GM21526 (cell line): Measurements from ENCODE around the gene TMEM121.
A peak's percentile ranks its signal among the peaks of the same experiment; 100 is the strongest.

Experiments
- ATAC-seq: cut with Tn5 transposase; IDR thresholded peaks from one replicate; pipeline ENCODE4 v1.9.1; 2021; ENCODE audit warnings: moderate library complexity; ENCODE audit not compliant: unreplicated experiment, low FRiP score

The TMEM121 gene

DNA sequence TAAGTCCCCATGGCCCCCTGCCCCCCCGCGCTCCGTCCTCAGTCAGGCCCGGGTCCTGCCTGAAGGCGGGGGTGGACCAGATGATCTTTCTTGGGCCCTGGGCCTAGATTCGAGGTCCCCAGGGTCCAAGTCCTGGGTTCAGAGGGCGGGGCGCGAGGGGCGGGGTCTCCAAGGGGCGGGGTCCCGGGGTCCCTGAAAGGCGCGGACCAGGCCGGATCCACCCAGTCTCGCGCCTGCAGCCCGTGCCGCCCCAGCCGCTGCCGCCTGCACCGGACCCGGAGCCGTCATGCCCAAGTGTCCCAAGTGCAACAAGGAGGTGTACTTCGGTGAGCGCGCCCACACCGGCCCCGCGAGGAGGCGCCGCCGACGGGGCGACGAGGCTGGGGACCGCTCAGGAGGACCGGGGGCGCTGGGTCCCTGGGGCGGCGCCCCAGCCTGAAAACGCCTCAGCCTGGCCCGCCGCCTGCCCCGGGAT, 39.4 kb upstream of the TMEM121 start:
- no peak for ATAC-seq

DNA sequence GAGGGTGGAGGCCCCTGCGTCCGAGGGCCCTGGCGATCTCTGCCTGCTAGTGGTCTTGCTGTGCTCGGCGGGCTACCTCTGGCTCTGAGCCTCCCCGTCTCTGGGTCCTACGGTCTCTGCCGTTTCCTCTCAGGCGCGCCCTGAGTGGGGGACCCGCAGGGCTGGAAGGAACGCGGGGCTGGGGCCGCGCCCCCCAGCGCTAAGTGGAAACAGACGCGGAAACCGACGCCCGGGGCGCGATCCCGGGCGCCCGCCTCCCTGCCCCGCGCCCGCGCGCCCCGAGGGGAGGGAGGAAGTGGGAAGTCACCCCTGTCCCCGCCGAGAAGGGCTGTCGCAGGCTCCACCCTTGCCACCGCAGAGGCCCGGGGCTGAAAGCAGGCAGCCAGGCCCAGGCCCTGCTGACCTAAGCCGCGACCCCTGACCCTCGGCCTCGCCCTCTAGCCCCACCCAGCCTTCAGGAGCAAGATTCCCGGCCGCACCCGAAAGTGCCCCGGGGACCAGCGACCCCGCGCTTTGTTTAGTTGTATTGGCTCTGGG, 38.9 kb upstream of the TMEM121 start:
- no peak for ATAC-seq

DNA sequence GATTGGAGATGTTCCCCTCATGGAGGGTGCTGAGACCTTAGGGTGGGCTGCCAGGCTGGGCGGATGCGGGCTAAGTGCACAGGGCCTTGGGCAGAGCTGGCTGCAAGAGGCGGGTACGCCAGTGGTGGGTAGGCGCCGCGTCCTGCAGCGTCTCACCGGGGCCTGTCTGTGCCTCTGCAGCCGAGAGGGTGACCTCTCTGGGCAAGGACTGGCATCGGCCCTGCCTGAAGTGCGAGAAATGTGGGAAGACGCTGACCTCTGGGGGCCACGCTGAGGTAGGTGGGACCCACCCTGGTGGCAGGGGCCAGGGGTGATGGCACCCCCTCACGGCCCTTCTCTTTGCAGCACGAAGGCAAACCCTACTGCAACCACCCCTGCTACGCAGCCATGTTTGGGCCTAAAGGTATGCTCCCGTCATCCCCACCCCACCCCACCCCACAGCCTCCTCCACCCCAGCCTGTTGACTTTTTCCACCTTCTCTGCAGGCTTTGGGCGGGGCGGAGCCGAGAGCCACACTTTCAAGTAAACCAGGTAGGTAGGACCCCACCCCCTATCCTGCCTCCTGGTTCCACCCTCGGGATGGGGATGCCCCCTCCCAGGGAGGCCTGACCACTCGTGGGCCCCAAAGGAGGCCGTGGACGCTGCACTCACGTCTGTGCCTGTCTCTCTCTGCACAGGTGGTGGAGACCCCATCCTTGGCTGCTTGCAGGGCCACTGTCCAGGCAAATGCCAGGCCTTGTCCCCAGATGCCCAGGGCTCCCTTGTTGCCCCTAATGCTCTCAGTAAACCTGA, 38.2 kb upstream of the TMEM121 start:
- no peak for ATAC-seq

DNA sequence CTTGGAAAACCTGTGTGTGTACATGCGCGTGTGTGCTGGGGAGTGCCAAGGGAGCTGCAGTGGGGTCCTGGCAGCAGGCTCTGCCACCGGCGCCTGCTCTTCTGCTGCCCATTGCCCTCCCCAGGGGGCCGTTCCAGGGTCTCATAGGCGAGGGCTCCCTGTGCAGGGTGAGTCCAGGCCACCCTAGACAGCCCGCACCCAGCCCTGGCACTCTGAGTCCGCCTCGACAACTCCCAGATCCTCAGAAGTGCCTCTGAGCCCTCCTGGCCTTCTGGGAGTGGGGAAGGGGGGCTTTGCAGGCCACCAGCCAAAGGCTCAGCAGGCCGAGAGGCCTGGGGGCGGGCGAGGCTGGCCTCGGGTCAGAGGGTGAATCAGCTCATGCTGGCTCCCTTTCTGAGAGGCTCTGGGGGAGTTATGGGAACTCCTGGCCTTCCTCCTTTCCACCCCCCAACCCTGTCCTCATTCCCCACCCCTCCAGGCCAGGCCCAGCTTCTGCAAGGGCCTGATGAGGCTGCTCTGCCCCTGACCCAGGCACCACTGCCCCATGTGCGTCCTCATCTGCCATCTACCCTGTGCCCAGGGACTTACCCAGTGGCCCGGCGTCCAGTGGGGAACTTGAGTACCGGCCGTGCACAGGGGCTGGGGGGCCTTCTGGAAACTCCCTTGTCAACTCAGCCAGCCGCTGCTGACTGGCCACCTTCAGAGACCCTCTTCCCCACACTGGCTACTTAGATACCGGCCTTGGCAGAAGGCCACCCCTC, 37.4 kb upstream of the TMEM121 start:
- no peak for ATAC-seq

DNA sequence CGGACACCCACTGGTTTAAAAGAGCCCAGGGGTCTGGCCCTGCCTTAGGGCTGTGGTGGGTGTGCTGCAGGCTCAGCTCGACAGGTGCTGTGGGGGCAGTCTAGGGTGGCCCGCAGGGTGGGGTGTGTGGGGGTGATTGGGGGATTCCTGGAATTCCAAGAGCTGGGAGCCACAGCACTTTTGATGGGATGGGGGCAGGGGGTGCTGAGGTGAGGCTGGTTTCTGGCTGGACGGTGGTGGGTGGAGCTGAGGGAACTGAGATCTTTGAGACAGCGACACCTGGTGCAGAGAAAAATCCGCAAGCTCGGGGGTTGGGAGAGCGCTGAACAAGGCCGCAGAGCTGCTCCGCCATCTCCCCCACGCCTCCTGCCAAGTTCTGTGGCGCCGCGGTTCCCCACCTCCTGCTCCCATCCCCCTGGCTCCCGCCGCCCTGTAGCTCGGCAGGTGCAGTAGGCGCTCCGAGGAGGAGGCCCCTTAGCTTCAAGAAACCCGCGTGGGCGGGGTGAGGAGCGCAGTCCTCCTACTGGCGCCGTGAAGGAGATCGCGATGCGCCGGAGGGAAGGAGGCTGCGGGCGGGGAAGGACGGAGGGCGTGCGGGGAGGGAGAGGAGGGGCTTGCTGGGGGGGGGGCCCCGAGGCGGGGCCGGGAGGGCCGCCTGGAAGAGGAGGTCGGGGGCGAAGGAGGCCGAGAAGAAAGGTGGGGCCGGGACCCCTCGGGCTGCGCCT, 36.7 kb upstream of the TMEM121 start:
- no peak for ATAC-seq

DNA sequence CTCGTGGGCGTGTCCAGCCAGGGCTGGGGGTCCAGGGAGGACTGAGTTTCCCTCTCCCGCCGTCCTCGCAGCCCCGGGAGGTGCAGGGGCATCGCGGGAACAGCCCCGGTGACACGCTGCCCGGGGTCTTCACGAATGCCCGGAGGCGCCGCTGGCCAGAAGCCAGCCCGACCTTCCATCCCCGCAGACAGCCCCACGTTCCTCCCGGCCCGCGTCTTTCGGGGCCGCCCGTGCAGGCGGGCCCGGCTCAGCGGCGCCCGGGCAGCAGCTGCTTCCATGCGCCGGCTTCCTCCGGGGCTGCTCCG, 36.2 kb upstream of the TMEM121 start:
- ATAC-seq: peak; percentile 5

DNA sequence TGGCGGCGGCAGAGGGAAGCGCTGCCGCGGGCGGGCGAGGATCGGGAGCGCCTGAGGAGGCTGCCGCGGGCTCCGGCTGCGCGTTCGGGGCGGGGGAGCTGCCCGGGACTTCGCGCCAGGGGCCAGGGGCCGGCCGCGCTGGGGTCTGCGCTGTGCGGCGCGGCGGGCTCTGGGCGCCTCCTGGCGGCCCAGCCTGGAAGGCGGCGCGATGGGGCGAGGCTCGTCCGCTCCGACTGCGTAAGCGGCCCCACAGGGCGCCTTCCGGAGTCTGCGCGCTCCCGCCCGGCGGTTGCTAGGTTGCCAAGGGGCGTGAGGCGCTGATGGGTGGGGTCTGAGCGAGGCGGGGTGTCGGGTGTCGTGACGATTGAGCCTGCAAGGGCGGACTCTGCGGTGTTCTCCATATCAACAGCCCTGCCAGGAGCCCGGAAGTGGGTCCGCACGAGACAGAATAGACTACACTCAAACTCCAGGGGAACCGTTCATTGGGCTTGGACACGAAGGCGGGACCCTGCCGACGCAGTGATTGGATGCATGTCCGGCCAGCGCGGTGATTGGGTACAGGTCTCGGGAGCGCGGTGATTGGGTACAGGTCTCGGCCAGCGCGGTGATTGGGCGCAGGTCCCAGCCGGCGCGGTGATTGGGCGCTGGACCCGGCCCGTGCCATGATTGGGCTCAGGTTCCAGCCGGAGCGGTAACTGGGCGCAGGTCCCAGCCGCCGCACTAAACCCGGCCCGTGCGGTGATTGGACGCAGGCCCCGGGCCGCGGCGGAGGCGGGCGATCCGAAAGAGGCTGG, 35.6 kb upstream of the TMEM121 start, which contains the start of gene TEDC1:
TSS of gene TEDC1 (plus strand) at position 675 of the 794 bp plus-strand sequence. CDS start 130 bp downstream, outside the sequence.
- peak; percentile 64 for ATAC-seq

DNA sequence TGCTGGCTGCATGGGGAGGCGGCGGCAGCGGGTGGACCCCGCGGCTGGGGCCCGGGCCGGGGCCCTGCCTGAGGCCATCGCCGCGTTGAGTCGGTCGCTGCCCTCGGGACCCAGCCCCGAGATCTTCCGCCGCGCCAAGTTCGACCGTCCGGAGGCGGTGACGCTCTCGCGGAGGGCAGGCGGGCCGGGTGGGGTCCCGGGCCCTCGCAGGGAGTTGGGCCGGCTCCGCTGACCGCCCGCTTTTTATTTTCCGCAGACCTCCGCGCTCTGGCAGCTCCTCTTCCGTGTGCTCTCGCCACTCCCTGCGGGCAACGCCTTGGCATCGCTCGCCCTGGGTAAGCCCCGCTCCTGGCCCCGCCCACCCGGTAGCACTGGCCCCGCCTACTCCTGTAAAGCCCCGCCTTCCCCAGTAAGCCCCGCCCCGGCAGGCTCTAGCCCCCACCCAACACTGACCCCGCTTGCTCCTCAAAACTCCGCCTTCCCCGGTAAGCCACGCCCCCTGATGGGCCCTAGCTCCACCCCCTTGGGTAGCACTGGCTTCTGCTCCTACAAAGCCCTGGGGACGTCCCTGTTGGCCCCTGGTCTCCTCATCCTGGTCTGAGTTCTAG, 34.9 kb upstream of the TMEM121 start:
- ATAC-seq: no peak

DNA sequence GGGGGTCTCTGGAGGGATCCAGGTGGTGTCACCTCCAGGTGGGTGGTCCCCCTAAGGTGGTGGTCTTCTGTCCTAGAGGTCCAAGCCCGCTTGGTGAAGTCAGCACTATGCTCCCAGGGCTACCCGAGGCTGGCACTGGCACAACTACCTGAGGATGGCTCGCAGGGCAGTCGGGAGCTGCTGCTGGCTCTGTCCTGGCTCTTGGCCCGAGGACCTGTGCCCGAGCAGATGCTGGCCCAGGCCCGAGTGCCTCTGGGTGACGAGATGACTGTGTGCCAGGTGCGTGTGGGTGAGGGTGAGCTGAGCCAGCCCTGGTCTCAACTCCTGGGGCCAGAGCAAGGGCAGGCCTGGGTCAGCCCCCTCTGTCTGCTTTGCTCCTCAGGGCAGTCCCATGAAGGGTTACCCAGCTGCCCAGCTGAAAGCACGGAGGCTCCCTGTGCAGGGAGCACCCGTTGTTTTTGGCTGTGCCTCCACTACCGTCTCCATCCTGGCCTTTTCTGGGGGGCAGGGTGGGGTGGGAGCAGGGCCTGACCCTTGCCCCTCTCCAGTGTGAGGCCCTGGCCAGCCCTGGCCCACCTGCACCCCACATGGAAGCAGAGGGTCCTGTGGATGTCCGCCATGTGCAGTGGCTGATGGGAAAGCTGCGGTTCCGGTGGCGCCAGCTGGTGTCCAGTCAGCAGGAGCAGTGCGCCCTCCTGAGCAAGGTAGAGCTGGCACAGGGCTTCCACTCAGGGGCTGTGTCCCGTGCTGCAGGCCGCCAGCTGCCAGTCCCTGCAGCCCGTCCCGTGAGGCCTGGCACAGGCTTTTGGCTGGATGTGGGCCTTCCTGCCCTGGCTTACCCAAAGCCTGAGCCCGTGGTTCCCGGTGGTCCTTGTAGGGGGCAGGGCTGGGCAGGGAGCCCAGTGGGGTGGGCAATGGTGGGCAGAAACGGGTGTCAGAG, 34.1 kb upstream of the TMEM121 start:
- no peak for ATAC-seq

DNA sequence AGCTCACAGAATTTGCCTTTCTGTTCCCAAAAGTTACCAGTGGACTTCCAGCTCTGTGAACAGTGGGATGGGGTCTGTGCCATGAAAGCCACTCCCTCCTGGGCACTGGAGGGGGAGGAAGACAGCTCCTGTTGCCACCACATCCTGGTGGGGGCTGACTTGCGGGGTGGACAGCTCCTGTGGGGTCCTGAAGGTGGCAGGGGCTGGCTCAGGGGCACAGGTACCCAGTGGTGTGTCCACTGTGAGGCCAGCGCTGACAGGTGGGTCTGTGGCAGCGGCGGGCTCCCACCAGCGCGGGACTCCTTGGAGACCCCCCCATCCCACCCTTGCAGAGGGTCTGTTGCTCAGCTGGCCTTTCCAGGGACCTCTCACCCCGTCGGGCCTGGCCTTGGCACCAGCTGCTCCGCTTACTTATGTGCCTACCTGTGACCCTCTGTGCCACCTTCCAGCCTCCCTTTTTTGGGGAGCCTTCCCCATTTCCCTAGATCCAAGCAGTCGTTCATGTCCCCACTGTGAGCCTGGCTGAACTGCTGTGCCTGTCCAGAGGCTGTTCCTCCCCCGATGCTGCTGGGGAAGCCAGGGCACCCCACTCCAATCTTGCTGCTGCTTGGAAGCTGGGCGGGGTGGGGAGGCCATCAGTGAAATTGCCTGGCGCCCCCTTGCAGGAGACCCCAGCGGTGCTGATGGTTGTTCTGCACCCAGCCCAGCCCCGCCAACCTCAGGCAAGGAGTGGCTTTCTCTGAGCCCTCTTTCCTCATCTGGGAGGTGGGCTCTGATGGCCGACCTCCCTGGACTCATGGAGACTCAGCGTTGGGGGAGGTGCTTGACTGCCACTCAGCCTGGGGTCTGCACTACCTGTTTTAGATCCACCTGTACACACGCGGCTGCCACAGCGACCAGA, 33.2 kb upstream of the TMEM121 start:
- no peak for ATAC-seq

DNA sequence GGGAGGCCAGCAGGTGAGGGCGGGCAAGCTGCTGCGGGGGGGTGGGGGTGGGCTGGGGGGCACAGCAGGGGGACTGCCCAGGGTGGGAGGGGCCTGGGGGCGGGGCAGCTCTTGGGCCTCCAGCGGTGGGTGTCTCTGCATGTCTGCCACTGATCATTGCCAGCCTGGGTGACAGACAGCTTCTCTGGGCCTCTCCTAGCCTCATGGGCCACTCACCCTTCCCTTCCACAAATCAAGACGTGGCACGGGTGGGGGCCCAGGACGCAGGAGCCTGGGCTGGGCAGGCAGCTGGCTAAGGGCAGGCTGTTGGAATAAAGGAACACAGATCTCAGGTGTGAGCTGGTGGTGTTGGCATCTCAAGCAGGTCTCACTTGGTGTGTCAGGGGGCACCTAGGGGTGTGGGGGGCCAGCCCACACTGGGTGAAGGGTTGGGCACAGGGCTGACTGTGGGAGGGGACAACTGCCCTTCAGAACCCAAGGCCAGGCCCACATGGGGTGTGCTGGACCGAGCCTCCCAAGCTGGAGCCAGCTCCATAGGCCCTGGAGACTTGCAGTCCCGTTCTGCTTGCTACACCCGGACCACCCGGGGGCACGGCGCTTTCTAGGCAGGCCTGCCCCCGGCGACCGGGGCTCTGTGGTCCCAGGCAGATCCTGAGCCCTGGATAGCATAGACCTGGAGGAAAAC, 32.3 kb upstream of the TMEM121 start:
- no peak for ATAC-seq

DNA sequence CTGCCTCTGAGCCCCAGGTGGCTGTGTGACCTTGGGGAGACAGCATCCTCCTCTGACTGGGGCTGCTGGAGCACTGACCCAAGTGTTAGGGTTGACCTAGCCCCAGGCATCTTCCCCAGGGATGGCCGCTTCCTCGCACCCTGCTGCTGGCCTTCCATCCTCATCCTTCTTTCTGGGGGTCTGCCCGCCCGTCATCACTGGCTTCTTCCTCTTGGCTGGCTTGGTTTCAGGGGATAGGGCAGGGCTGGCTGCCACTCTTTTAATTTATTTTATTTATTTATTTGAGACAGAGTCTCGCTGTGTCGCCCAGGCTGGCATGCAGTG, 31.8 kb upstream of the TMEM121 start:
- ATAC-seq: no peak

DNA sequence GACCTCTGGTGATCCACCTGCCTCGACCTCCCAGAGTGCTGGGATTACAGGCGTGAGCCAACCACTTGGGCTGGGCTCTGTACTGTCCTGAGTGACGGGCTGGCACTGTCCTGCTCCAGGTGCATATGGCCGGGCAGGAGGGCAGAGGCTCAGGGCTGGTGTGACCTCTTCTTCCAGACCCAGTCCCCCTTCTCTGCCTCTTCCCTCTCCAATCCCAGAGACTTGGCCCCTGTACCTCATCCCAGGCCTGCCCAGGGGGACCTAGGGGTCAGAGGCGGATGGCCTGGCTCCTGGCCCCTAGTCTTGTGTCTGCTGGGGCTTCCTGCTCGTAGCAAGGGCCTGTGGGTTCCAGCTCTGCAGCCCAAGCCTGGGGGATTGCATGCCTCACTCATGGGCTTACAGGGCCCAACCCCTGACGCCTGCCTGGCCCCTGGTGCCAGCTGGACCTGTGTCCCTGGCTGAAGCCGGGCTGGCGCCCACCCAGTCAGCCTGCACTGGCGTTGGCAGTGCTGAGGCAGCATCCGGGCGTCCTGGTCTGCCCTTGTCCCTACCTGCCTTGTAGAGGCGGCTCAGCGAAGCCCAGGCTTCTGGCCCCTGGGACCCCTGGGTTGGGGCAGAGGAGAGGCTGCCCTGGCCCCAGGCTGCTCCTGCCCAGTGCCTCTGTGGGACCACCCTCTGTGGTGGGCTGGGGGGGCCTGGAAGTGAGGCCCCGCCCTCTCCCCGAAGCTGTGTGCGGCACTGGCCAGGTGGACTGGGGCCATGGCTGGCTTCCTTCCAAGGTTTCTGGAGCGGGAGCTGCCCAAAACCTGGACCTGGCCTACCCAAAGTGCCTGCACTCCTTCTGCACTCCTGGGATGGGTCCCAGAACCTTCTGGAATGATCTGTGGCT, 31.0 kb upstream of the TMEM121 start:
- ATAC-seq: no peak

DNA sequence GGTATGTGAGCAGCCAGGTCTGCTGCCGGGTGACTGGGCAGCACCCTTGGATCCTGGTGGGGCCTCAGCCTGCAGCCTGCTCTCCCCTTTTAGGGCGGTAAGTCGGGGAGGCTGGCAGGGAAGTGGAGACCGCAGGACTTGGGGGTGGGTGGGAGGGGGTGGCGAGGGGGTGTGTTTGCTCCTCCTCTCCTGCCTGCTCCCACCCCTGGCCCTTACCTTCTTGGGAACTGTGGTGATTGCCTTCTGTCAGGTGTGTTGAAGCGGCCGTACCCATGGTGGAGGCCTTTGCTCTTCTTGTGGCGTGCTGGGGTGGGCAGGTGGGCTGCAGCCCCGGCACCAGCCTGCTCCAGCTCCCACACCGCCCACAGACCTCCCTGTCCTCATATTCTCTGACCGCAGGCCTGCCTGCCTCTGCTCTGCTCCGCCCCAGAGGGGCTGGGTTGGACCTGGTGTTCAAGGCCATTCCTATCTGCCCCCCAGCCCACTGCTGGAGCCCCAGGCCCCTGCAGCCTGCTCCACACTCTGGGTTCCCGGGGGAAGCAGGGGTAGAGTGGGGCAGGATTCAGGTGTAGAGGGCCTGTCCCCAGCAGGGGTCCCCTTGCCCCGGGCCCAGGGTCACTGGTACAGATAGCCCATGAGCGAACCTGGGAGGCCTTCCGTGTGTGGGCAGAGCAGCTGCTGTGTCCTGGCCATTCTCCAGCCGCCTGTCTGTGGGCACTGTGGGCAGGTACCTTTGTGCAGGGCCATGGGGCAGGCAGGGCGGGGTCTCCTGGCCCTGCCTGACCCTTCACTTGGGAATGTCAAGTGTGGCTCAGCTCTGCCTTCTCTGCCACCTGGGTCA, 30.2 kb upstream of the TMEM121 start:
- no peak for ATAC-seq

DNA sequence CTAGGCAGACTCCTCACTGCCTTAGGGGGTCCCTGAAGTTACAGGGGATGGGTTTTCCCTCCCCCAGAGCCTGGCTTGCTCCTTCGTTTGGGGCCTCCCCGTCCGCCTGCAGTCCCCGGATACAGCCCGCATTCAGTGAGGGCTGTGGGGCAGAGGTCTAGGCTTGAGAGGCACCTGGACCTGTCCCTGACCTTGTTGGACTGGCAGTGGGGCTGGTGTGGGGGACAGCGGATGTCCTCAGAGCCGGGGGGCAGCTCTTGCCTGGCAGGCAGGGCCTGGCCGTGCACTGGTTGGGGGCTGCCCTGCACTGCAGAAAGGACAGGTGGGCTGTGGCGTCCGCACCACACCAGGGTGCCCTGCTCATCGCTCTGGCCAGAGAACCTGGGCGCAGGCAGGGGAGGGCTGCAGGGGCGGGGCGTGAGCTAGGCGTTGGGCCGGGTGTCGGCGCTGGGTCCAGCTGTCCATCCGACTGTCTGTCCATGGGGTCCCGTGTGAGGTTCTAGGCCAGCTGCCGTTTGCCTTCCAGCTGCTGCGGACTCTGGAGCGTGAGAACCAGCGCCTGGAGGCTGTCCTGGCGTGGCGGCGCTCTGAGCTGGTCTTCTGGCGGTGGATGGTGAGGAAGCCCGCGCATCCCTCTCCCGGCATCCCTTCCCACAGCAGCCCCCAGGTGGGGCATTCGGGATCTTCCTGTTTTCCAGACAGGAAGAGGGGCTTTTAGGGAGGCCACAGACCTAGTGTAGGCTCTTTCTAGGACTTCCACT, 29.4 kb upstream of the TMEM121 start:
- no peak for ATAC-seq
